Mucosa of stomach (tissue), 1 donor: ENCODE results near the gene COPS7B.

Experiments used
- H3K27me3 ChIP-seq: one replicate; pipeline ENCODE4 v1.7.0; 2013; ENCODE audit warnings: mild to moderate bottlenecking, low read length; ENCODE audit not compliant: control insufficient read depth, insufficient read depth
- H3K36me3 ChIP-seq: one replicate; pipeline ENCODE4 v1.7.0; 2013; ENCODE audit warnings: low read length; ENCODE audit not compliant: control insufficient read depth, insufficient read depth
- H3K4me1 ChIP-seq: one replicate; pipeline ENCODE4 v1.7.0; 2013; ENCODE audit warnings: mild to moderate bottlenecking, low read length; ENCODE audit not compliant: control insufficient read depth, insufficient read depth
- H3K4me3 ChIP-seq: one replicate; pipeline ENCODE4 v1.7.0; 2013; ENCODE audit warnings: low read length
- H3K9ac ChIP-seq: one replicate; pipeline ENCODE4 v1.7.0; 2013; ENCODE audit warnings: mild to moderate bottlenecking, low read length, moderate library complexity
- H3K9me3 ChIP-seq: one replicate; pipeline ENCODE4 v1.7.0; 2013; ENCODE audit warnings: mild to moderate bottlenecking, low read length, moderate library complexity; ENCODE audit not compliant: control insufficient read depth
- donor health status: Pancreatic carcinoma.

COPS7B gene

DNA sequence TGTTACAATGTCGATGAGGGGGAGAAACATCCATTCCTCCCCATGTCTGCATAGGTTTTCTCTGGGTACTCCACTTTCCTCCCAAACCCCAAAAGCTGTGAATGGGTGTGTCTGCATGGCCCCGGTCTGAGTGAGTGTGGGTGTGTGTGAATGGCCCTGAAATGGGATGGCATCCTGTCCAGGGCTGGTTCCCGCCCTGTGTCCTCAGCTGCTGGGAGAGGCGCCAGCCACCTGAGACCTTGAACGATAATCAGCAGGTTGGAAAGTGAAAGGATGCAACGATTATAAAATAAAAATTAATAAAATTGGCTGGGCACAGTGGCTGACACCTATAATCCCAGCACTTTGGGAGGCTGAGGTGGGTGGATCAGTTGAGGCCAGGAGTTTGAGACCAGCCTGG is 70.7 kb downstream of the COPS7B start:
- H3K9me3 ChIP-seq: no peaks in the 10 kb centered on the region
- no peak overlapping the region for H3K4me3 ChIP-seq
- H3K36me3 ChIP-seq: no peaks in the 10 kb centered on the region
- no peaks in the 10 kb centered on the region for H3K4me1 ChIP-seq
- H3K9ac ChIP-seq: no peak overlapping the region
- no peaks in the 10 kb centered on the region for H3K27me3 ChIP-seq
